K562 (cell line): ENCODE measurements around the gene CCT5. TPM values are rescaled to one million over a fixed set of nuclear protein-coding genes. Genes with fewer than 3 reads are reported as not detected.
A peak's percentile ranks its signal among the peaks of the same experiment; 100 is the strongest.

Source experiments
- CC2D1A ChIP-seq: fragments of 450-650 bp; IDR thresholded peaks from 2 replicates; pipeline ENCODE4 v1.6.1; 2017; ENCODE audit warnings: mild to moderate bottlenecking
- DMBX1 ChIP-seq: fragments of 250-450 bp; sonication (Bioruptor Pico); IDR thresholded peaks from 2 replicates; pipeline ENCODE4 v1.8.0; 2022; ENCODE audit warnings: inconsistent platforms, mild to moderate bottlenecking, moderate library complexity, borderline replicate concordance
- KHSRP ChIP-seq: fragments of 450-650 bp; IDR thresholded peaks from 2 replicates; pipeline ENCODE4 v1.6.1; 2017
- LEF1 ChIP-seq: fragments of 450-650 bp; IDR thresholded peaks from 2 replicates; pipeline ENCODE4 v1.6.1; 2016; ENCODE audit warnings: mild to moderate bottlenecking
- MAFG ChIP-seq: fragments of 450-650 bp; conservative IDR thresholded peaks from 2 replicates; pipeline ENCODE4 v1.6.1; 2016; ENCODE audit warnings: missing genetic modification characterization, missing compliant biosample characterization
- MCM3 ChIP-seq: fragments of 450-650 bp; IDR thresholded peaks from 2 replicates; pipeline ENCODE4 v1.6.1; 2016
- MEF2A ChIP-seq: IDR thresholded peaks from 2 replicates; pipeline ENCODE4 v1.6.1; 2011; ENCODE audit warnings: low read depth, mild to moderate bottlenecking, low read length, moderate library complexity; ENCODE audit not compliant: control insufficient read depth
- SMARCA5 ChIP-seq: fragments of 450-650 bp; IDR thresholded peaks from 2 replicates; pipeline ENCODE4 v1.6.1; 2016
- U2AF2 ChIP-seq: fragments of 200-400 bp; formaldehyde crosslinking; optimal IDR thresholded peaks from 2 replicates; pipeline ENCODE3; 2017; ENCODE audit warnings: low read depth, mild to moderate bottlenecking, low read length
- ZNF143 ChIP-seq: sonication (generic); formaldehyde crosslinking; IDR thresholded peaks from 2 replicates; pipeline ENCODE4 v1.9.0; 2022; ENCODE audit warnings: mild to moderate bottlenecking, missing genetic modification reagents
- ZNF224 ChIP-seq: sonication (generic); formaldehyde crosslinking; IDR thresholded peaks from 2 replicates; pipeline ENCODE4 v1.8.0; 2022; ENCODE audit warnings: mild to moderate bottlenecking, missing genetic modification reagents
- polyA plus RNA-seq, 8 experiments: library from polyadenylated mRNA; depleted of rRNA in 4 of 8; stranded (reverse) in 5 of 8; unstranded in 3 of 8; fragments of >200 nt; fragmentation: Nextera tagmentation in 2 of 8; fragmentation: Illumina TruSeq in 1 of 8; extraction: Ambion mirVana in 2 of 8; extraction: Trizol in 1 of 8; gene quantifications; 2 replicates each; pipeline versions ENCODE4 v1.2.1 to v1.2.3, GENCODE V29; 2011 to 2014; ENCODE audit warnings: inconsistent platforms in 1 of 8, missing spikeins in 1 of 8
- total RNA-seq, 7 experiments: library from RNA; depleted of rRNA in 6 of 7; stranded (reverse); fragments of >200 nt in 6 of 7; fragmentation: Illumina TruSeq in 2 of 7; extraction: Trizol in 2 of 7; gene quantifications; 2 replicates each; pipeline versions ENCODE4 v1.2.1 to v1.2.3, GENCODE V29; 2011 to 2021; ENCODE audit warnings: low replicate concordance in 1 of 7
- TF ChIP-seq, protein P1 (sequence below): fragments of 250-450 bp; sonication (Bioruptor Pico); IDR thresholded peaks from 2 replicates; pipeline ENCODE4 v1.5.0; 2022; ENCODE audit warnings: mild to moderate bottlenecking
- TF ChIP-seq, protein P2 (sequence below): fragments of 450-650 bp; conservative IDR thresholded peaks from 2 replicates; pipeline ENCODE4 v1.6.1; 2016; ENCODE audit warnings: missing genetic modification characterization, low read depth, mild to moderate bottlenecking, missing compliant biosample characterization, moderate library complexity
- TF ChIP-seq, protein P3 (sequence below): sonication (generic); formaldehyde crosslinking; IDR thresholded peaks from 2 replicates; pipeline ENCODE4 v1.8.1; 2023; ENCODE audit warnings: mild to moderate bottlenecking, missing genetic modification reagents
- TF ChIP-seq, protein P4 (sequence below), 2 experiments: fragments of 450-650 bp; IDR thresholded peaks; 2 replicates each; pipeline ENCODE4 v1.6.1; 2018; ENCODE audit warnings: mild to moderate bottlenecking in 2 of 2, low read depth in 1 of 2; ENCODE audit not compliant: partially characterized antibody in 2 of 2
- TF ChIP-seq, protein P5 (sequence below): fragments of 450-650 bp; formaldehyde crosslinking; IDR thresholded peaks from 2 replicates; pipeline ENCODE4 v1.4.0; 2022; ENCODE audit warnings: mild to moderate bottlenecking, moderate library complexity

The CCT5 gene
- total and polyA plus RNA-seq, 9 of the 15 experiments (the other 6 are each of a cell fraction or from before 2014, with no cell fraction given), result 782 to 1,606 (median 1,153) TPM

DNA sequence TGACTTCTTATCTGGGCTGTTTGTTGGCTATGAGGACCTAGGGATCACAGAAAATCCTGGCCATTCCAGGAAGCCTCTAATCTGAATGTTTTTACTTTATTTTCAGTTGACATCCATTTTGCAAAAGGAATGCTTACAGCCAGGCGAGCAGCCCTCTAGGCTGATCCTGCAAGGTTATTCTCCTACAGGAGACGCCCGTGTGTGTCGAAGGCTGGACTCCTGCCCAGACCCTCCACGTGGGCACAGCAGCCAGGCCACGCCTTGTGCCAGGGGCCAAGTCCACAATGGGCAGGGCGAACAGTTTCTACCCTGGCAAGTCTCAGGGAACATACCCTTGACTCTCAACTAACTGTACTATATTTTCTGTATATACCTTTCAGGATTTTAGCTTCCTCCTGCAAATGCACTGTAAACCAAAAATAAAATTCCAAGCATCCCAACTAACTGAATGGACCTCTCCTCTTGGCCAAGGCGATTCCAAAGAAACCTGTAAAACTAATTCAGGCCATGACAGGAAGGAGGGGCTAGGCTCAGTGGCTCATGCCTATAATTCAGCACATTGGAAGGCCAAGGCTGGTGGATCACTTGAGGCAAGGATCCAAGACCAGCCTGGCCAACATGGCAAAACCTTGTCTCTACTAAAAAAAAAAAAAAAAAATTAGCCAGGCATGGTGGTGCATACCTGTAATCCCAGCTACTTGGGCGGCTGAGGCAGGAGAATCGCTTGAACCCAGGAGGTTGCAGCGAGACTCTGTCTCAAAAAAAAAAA lies 51.9 kb downstream of the CCT5 start (continued):
- TF ChIP-seq SMARCA5 (no peak), MAFG (no peak), MEF2A (no peak), LEF1 (no peak), KHSRP (no peak), CC2D1A (no peak), ZNF143 (CRISPR knock-in tag) (no peak), DMBX1 (CRISPR knock-in tag) (peak; percentile 44; the same call in 1 of the 2 replicates), MCM3 (no peak), U2AF2 (no peak), ZNF224 (CRISPR knock-in tag) (no peak)
- TF ChIP-seq, protein P1, sequence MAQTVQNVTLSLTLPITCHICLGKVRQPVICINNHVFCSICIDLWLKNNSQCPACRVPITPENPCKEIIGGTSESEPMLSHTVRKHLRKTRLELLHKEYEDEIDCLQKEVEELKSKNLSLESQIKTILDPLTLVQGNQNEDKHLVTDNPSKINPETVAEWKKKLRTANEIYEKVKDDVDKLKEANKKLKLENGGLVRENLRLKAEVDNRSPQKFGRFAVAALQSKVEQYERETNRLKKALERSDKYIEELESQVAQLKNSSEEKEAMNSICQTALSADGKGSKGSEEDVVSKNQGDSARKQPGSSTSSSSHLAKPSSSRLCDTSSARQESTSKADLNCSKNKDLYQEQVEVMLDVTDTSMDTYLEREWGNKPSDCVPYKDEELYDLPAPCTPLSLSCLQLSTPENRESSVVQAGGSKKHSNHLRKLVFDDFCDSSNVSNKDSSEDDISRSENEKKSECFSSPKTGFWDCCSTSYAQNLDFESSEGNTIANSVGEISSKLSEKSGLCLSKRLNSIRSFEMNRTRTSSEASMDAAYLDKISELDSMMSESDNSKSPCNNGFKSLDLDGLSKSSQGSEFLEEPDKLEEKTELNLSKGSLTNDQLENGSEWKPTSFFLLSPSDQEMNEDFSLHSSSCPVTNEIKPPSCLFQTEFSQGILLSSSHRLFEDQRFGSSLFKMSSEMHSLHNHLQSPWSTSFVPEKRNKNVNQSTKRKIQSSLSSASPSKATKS (CRISPR knock-in tag), result no peak
- TF ChIP-seq, protein P2, sequence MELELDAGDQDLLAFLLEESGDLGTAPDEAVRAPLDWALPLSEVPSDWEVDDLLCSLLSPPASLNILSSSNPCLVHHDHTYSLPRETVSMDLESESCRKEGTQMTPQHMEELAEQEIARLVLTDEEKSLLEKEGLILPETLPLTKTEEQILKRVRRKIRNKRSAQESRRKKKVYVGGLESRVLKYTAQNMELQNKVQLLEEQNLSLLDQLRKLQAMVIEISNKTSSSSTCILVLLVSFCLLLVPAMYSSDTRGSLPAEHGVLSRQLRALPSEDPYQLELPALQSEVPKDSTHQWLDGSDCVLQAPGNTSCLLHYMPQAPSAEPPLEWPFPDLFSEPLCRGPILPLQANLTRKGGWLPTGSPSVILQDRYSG, result 0 out of 2 replicates have a peak, but pooled peaks have one; percentile 25
- TF ChIP-seq, protein P3, sequence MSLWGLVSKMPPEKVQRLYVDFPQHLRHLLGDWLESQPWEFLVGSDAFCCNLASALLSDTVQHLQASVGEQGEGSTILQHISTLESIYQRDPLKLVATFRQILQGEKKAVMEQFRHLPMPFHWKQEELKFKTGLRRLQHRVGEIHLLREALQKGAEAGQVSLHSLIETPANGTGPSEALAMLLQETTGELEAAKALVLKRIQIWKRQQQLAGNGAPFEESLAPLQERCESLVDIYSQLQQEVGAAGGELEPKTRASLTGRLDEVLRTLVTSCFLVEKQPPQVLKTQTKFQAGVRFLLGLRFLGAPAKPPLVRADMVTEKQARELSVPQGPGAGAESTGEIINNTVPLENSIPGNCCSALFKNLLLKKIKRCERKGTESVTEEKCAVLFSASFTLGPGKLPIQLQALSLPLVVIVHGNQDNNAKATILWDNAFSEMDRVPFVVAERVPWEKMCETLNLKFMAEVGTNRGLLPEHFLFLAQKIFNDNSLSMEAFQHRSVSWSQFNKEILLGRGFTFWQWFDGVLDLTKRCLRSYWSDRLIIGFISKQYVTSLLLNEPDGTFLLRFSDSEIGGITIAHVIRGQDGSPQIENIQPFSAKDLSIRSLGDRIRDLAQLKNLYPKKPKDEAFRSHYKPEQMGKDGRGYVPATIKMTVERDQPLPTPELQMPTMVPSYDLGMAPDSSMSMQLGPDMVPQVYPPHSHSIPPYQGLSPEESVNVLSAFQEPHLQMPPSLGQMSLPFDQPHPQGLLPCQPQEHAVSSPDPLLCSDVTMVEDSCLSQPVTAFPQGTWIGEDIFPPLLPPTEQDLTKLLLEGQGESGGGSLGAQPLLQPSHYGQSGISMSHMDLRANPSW, result no peak
- TF ChIP-seq, protein P4, sequence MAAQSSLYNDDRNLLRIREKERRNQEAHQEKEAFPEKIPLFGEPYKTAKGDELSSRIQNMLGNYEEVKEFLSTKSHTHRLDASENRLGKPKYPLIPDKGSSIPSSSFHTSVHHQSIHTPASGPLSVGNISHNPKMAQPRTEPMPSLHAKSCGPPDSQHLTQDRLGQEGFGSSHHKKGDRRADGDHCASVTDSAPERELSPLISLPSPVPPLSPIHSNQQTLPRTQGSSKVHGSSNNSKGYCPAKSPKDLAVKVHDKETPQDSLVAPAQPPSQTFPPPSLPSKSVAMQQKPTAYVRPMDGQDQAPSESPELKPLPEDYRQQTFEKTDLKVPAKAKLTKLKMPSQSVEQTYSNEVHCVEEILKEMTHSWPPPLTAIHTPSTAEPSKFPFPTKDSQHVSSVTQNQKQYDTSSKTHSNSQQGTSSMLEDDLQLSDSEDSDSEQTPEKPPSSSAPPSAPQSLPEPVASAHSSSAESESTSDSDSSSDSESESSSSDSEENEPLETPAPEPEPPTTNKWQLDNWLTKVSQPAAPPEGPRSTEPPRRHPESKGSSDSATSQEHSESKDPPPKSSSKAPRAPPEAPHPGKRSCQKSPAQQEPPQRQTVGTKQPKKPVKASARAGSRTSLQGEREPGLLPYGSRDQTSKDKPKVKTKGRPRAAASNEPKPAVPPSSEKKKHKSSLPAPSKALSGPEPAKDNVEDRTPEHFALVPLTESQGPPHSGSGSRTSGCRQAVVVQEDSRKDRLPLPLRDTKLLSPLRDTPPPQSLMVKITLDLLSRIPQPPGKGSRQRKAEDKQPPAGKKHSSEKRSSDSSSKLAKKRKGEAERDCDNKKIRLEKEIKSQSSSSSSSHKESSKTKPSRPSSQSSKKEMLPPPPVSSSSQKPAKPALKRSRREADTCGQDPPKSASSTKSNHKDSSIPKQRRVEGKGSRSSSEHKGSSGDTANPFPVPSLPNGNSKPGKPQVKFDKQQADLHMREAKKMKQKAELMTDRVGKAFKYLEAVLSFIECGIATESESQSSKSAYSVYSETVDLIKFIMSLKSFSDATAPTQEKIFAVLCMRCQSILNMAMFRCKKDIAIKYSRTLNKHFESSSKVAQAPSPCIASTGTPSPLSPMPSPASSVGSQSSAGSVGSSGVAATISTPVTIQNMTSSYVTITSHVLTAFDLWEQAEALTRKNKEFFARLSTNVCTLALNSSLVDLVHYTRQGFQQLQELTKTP (IDR thresholded peaks at IDR 0.05; ENCODE audit: low read depth in 1 of 2, partially characterized antibody in 2 of 2), result no peak
- TF ChIP-seq, protein P5, sequence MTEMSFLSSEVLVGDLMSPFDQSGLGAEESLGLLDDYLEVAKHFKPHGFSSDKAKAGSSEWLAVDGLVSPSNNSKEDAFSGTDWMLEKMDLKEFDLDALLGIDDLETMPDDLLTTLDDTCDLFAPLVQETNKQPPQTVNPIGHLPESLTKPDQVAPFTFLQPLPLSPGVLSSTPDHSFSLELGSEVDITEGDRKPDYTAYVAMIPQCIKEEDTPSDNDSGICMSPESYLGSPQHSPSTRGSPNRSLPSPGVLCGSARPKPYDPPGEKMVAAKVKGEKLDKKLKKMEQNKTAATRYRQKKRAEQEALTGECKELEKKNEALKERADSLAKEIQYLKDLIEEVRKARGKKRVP, result 0 out of 2 replicates have a peak, but pooled peaks have one; percentile 36
